Testis (tissue), 2 donors: ENCODE measurements around the gene RHEB.

ENCODE experiments used
- POLR2A ChIP-seq: fragments of 450-650 bp; IDR thresholded peaks from one replicate; pipeline ENCODE4 v1.6.1; 2017; ENCODE audit warnings: antibody characterized with exemption, mild to moderate bottlenecking, moderate library complexity
- TF ChIP-seq, protein P1 (sequence below), 3 experiments: fragments of 450-650 bp in 2 of 3; fragments of 200-600 bp in 1 of 3; sonication (generic) in 1 of 3; IDR thresholded peaks; one replicate each; pipeline ENCODE4 v1.5.1; 2016 to 2019; ENCODE audit warnings: antibody characterized with exemption in 3 of 3, mild to moderate bottlenecking in 2 of 3, moderate library complexity in 1 of 3

DNA sequence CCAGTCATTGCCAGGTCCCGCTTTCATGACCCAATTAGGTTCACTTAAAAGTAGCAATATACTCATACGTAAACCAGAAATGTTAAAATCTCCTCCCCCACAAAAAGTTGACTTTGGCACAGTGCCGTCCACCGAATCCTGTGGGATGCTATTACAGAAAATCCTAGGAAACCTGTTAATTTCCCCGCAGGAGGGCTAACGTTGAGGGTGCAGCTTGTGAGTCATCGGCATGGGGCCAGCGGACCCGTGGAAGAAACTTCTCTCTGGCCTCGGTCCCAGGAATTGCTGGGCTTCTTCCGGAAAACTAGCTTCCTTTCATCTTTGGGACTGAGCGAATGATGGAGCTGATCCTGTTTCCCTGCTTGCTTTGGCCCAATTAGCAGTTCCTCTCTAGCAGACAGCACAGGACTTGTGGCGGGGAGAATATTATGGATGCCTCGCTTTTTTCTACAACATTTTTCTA is 93.2 kb downstream of the RHEB start:
- TF ChIP-seq, protein P1, sequence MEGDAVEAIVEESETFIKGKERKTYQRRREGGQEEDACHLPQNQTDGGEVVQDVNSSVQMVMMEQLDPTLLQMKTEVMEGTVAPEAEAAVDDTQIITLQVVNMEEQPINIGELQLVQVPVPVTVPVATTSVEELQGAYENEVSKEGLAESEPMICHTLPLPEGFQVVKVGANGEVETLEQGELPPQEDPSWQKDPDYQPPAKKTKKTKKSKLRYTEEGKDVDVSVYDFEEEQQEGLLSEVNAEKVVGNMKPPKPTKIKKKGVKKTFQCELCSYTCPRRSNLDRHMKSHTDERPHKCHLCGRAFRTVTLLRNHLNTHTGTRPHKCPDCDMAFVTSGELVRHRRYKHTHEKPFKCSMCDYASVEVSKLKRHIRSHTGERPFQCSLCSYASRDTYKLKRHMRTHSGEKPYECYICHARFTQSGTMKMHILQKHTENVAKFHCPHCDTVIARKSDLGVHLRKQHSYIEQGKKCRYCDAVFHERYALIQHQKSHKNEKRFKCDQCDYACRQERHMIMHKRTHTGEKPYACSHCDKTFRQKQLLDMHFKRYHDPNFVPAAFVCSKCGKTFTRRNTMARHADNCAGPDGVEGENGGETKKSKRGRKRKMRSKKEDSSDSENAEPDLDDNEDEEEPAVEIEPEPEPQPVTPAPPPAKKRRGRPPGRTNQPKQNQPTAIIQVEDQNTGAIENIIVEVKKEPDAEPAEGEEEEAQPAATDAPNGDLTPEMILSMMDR (IDR thresholded peaks at IDR 0.05) = no peak
- TF ChIP-seq POLR2A = no peak
